HepG2 (cell line): Measurements from ENCODE around the gene ZSWIM8. TPM values are rescaled to one million over a fixed set of nuclear protein-coding genes. Genes with fewer than 3 reads are reported as not detected.
A peak's percentile ranks its signal among the peaks of the same experiment; 100 is the strongest.

Experiments
- CREB1 ChIP-seq, 2 experiments: fragments of 450-650 bp in 1 of 2; IDR thresholded peaks; 2 replicates each; pipeline ENCODE4 v1.6.1; 2016 to 2017; ENCODE audit warnings: control low read depth in 1 of 2, mild to moderate bottlenecking in 1 of 2, missing compliant biosample characterization in 1 of 2, missing genetic modification characterization in 1 of 2
- HHEX ChIP-seq: IDR thresholded peaks from 2 replicates; pipeline ENCODE4 v1.6.1; 2016; ENCODE audit warnings: control low read depth
- HNRNPUL1 ChIP-seq: fragments of 200-400 bp; formaldehyde crosslinking; IDR thresholded peaks from 2 replicates; pipeline ENCODE4 v1.6.1; 2017; ENCODE audit warnings: low read depth, mild to moderate bottlenecking, low read length, moderate library complexity
- KLF6 ChIP-seq: IDR thresholded peaks from 2 replicates; pipeline ENCODE4 v1.8.0; 2016; ENCODE audit warnings: missing biosample characterization, missing genetic modification reagents
- MEIS1 ChIP-seq: sonication (generic); formaldehyde crosslinking; IDR thresholded peaks from 2 replicates; pipeline ENCODE4 v1.9.0; 2021; ENCODE audit warnings: mild to moderate bottlenecking, missing genetic modification reagents, moderate library complexity, borderline replicate concordance
- MTA1 ChIP-seq: sonication (generic); formaldehyde crosslinking; IDR thresholded peaks from 2 replicates; pipeline ENCODE4 v1.4.0; 2020; ENCODE audit warnings: missing genetic modification reagents, mild to moderate bottlenecking, borderline replicate concordance
- NFKBIZ ChIP-seq: IDR thresholded peaks from 2 replicates; pipeline ENCODE4 v1.6.1; 2018; ENCODE audit warnings: missing genetic modification reagents, missing compliant biosample characterization
- PPARG ChIP-seq: conservative IDR thresholded peaks from 2 replicates; pipeline ENCODE4 v1.6.1; 2016; ENCODE audit warnings: missing biosample characterization, missing genetic modification reagents
- SAFB2 ChIP-seq: sonication (generic); formaldehyde crosslinking; IDR thresholded peaks from 2 replicates; pipeline ENCODE4 v1.5.1; 2020; ENCODE audit warnings: missing genetic modification reagents, low read depth, mild to moderate bottlenecking, borderline replicate concordance
- SALL1 ChIP-seq: sonication (generic); formaldehyde crosslinking; IDR thresholded peaks from 2 replicates; pipeline ENCODE4 v1.8.0; 2022; ENCODE audit warnings: mild to moderate bottlenecking, missing genetic modification reagents
- SRSF1 ChIP-seq: fragments of 200-400 bp; formaldehyde crosslinking; optimal IDR thresholded peaks from 2 replicates; pipeline ENCODE3; 2017; ENCODE audit warnings: mild to moderate bottlenecking, low read depth, low read length, moderate library complexity
- ZBTB21 ChIP-seq: sonication (generic); formaldehyde crosslinking; IDR thresholded peaks from 2 replicates; pipeline ENCODE4 v1.4.0; 2020; ENCODE audit warnings: missing genetic modification reagents
- ZBTB8A ChIP-seq: sonication (generic); formaldehyde crosslinking; IDR thresholded peaks from 2 replicates; pipeline ENCODE4 v1.4.0; 2020; ENCODE audit warnings: mild to moderate bottlenecking, low read depth, missing genetic modification reagents, borderline replicate concordance
- ZEB1 ChIP-seq: IDR thresholded peaks from 2 replicates; pipeline ENCODE4 v1.6.1; 2012; ENCODE audit warnings: mild to moderate bottlenecking, low read depth, inconsistent platforms; ENCODE audit not compliant: insufficient replicate concordance
- ZFX ChIP-seq: sonication (generic); formaldehyde crosslinking; IDR thresholded peaks from 2 replicates; pipeline ENCODE4 v1.4.0; 2020; ENCODE audit warnings: mild to moderate bottlenecking, low read depth, missing genetic modification reagents, moderate library complexity
- ZNF121 ChIP-seq: sonication (generic); formaldehyde crosslinking; IDR thresholded peaks from 2 replicates; pipeline ENCODE4 v1.5.0; 2020; ENCODE audit warnings: mild to moderate bottlenecking, missing genetic modification reagents
- ZNF383 ChIP-seq: sonication (generic); formaldehyde crosslinking; IDR thresholded peaks from 2 replicates; pipeline ENCODE4 v1.4.0; 2020; ENCODE audit warnings: missing genetic modification reagents, mild to moderate bottlenecking, borderline replicate concordance
- ZNF563 ChIP-seq: sonication (generic); formaldehyde crosslinking; IDR thresholded peaks from 2 replicates; pipeline ENCODE4 v1.8.0; 2022; ENCODE audit warnings: mild to moderate bottlenecking, moderate library complexity, missing genetic modification reagents
- ZNF672 ChIP-seq: sonication (generic); formaldehyde crosslinking; IDR thresholded peaks from 2 replicates; pipeline ENCODE4 v1.8.1; 2022; ENCODE audit warnings: missing genetic modification reagents
- ZNF7 ChIP-seq: IDR thresholded peaks from 2 replicates; pipeline ENCODE4 v1.6.1; 2016; ENCODE audit warnings: missing biosample characterization, missing genetic modification reagents
- ZNF766 ChIP-seq: sonication (generic); formaldehyde crosslinking; IDR thresholded peaks from 2 replicates; pipeline ENCODE4 v1.5.0; 2020; ENCODE audit warnings: missing genetic modification reagents, borderline replicate concordance
- ZNF777 ChIP-seq: sonication (generic); formaldehyde crosslinking; IDR thresholded peaks from 2 replicates; pipeline ENCODE4 v1.4.0; 2020; ENCODE audit warnings: missing genetic modification reagents
- ZSCAN25 ChIP-seq: sonication (generic); formaldehyde crosslinking; IDR thresholded peaks from 2 replicates; pipeline ENCODE4 v1.8.0; 2022; ENCODE audit warnings: mild to moderate bottlenecking, missing genetic modification reagents
- polyA plus RNA-seq, 8 experiments: library from polyadenylated mRNA; depleted of rRNA in 3 of 8; stranded (reverse) in 7 of 8; unstranded in 1 of 8; fragments of >200 nt; fragmentation: Illumina TruSeq in 4 of 8; extraction: Trizol in 4 of 8; gene quantifications; 2 replicates each; pipeline versions ENCODE4 v1.2.1 to v1.2.3, GENCODE V29; 2011 to 2016; ENCODE audit warnings: low read depth in 4 of 8, missing spikeins in 1 of 8, mixed read lengths in 1 of 8; ENCODE audit not compliant: insufficient read depth in 1 of 8
- total RNA-seq, 5 experiments: library from RNA; depleted of rRNA; stranded (reverse); fragments of >200 nt; fragmentation: Illumina TruSeq; extraction: Trizol; gene quantifications; 2 replicates each; pipeline ENCODE4 v1.2.3, GENCODE V29; 2016; ENCODE audit warnings: low read depth in 1 of 5
- TF ChIP-seq, protein P1 (sequence below): sonication (generic); formaldehyde crosslinking; IDR thresholded peaks from 2 replicates; pipeline ENCODE4 v1.5.0; 2020; ENCODE audit warnings: missing genetic modification reagents
- TF ChIP-seq, protein P2 (sequence below): sonication (generic); formaldehyde crosslinking; IDR thresholded peaks from 2 replicates; pipeline ENCODE4 v1.8.1; 2022; ENCODE audit warnings: mild to moderate bottlenecking, missing genetic modification reagents
- TF ChIP-seq, protein P3 (sequence below): sonication (generic); formaldehyde crosslinking; IDR thresholded peaks from 2 replicates; pipeline ENCODE4 v1.4.0; 2020; ENCODE audit warnings: missing genetic modification reagents, borderline replicate concordance

ZSWIM8 gene
- total and polyA plus RNA-seq, 2 of the 13 experiments (the other 11 are each of a cell fraction or from before 2014, with no cell fraction given): 39.9 to 98.2 TPM

DNA sequence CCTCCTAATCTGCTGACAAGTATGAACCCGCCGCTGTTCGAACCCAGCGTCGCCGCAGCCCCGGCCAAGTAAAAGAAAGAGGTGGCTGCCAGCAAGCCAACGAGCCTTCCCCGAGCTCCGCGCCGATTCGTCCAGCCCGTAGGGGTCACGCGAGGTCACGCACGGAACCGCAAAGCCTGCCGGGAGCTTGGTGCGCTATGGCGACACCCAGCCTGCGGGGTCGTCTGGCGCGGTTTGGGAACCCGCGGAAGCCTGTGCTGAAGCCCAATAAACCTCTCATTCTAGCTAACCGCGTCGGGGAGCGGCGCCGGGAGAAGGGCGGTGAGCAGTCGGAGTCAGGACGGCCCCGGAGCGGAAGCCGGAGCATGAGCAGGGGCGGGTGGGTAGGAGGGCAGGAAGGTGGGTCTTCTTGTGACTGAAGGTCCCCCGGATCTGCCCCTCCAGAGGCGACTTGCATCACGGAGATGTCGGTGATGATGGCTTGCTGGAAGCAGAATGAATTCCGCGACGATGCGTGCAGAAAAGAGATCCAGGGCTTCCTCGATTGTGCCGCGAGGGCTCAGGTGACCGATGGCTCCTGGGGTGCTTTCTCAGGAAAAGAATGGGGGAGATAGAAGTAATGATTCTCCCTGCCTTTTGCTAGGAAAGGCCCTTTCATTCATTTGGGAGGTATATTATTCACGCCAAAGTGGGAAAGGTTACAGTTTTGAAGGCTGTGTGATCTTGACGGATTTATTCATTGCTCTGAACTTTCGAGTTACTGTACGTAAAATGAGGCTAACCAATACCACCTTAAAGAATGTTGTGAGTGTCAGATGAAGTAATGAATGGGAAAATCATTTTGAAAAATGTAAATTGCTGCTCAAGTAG lies 3.3 kb upstream of the ZSWIM8 start, which contains the start of gene CHCHD1 (continued):
- TF ChIP-seq ZNF383 (CRISPR knock-in tag) (no peak), MEIS1 (0 out of 2 replicates have a peak, but pooled peaks have one; percentile 35), ZNF777 (CRISPR knock-in tag) (peak; percentile 50; the same call in 1 of the 2 replicates), PPARG (CRISPR knock-in tag) (0 out of 2 replicates have a peak, but pooled peaks have one; percentile 25), SRSF1 (peak; percentile 44), ZSCAN25 (CRISPR knock-in tag) (peak; percentile 75), CREB1 (IDR thresholded peaks at IDR 0.05) (no peak), CREB1 (CRISPR knock-in tag; IDR thresholded peaks at IDR 0.05) (peak; percentile 50; the same call in 1 of the 2 replicates), ZBTB8A (CRISPR knock-in tag) (no peak), ZEB1 (no peak), ZNF121 (CRISPR knock-in tag) (no peak), SALL1 (CRISPR knock-in tag) (peak; percentile 74), ZNF563 (CRISPR knock-in tag) (no peak), ZNF7 (no peak), ZFX (peak; percentile 42), ZBTB21 (CRISPR knock-in tag) (0 out of 2 replicates have a peak, but pooled peaks have one; percentile 27), NFKBIZ (no peak), HHEX (CRISPR knock-in tag) (no peak), HNRNPUL1 (no peak), ZNF672 (CRISPR knock-in tag) (no peak), MTA1 (no peak), ZNF766 (peak; percentile 63; the same call in 1 of the 2 replicates), KLF6 (peak; percentile 65; the same call in 1 of the 2 replicates), SAFB2 (CRISPR knock-in tag) (no peak)
- TF ChIP-seq, protein P1, sequence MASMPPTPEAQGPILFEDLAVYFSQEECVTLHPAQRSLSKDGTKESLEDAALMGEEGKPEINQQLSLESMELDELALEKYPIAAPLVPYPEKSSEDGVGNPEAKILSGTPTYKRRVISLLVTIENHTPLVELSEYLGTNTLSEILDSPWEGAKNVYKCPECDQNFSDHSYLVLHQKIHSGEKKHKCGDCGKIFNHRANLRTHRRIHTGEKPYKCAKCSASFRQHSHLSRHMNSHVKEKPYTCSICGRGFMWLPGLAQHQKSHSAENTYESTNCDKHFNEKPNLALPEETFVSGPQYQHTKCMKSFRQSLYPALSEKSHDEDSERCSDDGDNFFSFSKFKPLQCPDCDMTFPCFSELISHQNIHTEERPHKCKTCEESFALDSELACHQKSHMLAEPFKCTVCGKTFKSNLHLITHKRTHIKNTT: no peak
- TF ChIP-seq, protein P2, sequence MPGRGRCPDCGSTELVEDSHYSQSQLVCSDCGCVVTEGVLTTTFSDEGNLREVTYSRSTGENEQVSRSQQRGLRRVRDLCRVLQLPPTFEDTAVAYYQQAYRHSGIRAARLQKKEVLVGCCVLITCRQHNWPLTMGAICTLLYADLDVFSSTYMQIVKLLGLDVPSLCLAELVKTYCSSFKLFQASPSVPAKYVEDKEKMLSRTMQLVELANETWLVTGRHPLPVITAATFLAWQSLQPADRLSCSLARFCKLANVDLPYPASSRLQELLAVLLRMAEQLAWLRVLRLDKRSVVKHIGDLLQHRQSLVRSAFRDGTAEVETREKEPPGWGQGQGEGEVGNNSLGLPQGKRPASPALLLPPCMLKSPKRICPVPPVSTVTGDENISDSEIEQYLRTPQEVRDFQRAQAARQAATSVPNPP (CRISPR knock-in tag): no peak
- TF ChIP-seq, protein P3, sequence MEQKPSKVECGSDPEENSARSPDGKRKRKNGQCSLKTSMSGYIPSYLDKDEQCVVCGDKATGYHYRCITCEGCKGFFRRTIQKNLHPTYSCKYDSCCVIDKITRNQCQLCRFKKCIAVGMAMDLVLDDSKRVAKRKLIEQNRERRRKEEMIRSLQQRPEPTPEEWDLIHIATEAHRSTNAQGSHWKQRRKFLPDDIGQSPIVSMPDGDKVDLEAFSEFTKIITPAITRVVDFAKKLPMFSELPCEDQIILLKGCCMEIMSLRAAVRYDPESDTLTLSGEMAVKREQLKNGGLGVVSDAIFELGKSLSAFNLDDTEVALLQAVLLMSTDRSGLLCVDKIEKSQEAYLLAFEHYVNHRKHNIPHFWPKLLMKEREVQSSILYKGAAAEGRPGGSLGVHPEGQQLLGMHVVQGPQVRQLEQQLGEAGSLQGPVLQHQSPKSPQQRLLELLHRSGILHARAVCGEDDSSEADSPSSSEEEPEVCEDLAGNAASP (CRISPR knock-in tag): peak; percentile 96; the same call in 1 of the 2 replicates
